ENCODE data around the gene SPATA33.

The SPATA33 gene

DNA sequence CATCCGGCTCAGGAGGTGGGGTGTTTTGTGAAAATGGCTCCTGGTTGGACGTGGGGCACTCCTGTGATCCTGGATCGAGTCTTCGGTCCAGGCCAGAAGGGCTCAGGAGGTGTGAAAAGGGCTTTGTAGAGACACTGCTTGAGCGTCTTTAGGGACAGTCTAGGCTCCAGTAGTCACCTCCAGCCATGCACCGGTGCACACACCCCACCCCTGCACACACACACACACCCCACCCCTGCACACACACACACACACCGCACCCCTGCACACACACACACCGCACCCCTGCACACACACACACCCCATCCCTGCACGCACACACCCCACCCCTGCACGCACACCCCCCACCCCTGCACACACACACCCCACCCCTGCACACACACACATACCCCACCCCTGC is 19.2 kb upstream of the SPATA33 start:
- Histone ChIP-seq H3K79me2 (ENCODE audit: insufficient read depth, low read length) (no peaks in the 10 kb centered on the region), H3K27ac (ENCODE audit: low read length) (no peak overlapping the region), H3K4me3 (ENCODE audit: low read depth in 1 of 2, low read length in 2 of 2) (no peak overlapping the region), H3K27me3 (ENCODE audit: insufficient read depth, low read length, poor library complexity) (no peaks in the 10 kb centered on the region), H3K36me3 (ENCODE audit: insufficient read depth, low read length) (no peaks in the 10 kb centered on the region), H3K4me2 (ENCODE audit: insufficient read depth, low read length) (no peak overlapping the region), H3K9ac (ENCODE audit: low read depth, low read length) (no peak overlapping the region), H2AFZ (ENCODE audit: low read depth, low read length) (no peak overlapping the region), H3K9me3 (ENCODE audit: insufficient read depth, low read length, severe bottlenecking) (no peaks in the 10 kb centered on the region), H4K20me1 (ENCODE audit: insufficient read depth, low read length) (no peaks in the 10 kb centered on the region), H3K4me1 (ENCODE audit: insufficient read depth, low read length) (peaks cover 17% of the 10 kb centered on the region)
- no peak for ATAC-seq (ENCODE audit: insufficient read depth, low read depth)
- TF ChIP-seq, protein P1, sequence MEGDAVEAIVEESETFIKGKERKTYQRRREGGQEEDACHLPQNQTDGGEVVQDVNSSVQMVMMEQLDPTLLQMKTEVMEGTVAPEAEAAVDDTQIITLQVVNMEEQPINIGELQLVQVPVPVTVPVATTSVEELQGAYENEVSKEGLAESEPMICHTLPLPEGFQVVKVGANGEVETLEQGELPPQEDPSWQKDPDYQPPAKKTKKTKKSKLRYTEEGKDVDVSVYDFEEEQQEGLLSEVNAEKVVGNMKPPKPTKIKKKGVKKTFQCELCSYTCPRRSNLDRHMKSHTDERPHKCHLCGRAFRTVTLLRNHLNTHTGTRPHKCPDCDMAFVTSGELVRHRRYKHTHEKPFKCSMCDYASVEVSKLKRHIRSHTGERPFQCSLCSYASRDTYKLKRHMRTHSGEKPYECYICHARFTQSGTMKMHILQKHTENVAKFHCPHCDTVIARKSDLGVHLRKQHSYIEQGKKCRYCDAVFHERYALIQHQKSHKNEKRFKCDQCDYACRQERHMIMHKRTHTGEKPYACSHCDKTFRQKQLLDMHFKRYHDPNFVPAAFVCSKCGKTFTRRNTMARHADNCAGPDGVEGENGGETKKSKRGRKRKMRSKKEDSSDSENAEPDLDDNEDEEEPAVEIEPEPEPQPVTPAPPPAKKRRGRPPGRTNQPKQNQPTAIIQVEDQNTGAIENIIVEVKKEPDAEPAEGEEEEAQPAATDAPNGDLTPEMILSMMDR (IDR thresholded peaks at IDR 0.05; ENCODE audit: borderline replicate concordance, extremely low read depth, low read length, poor library complexity, severe bottlenecking), result no peak
- TF ChIP-seq EZH2 (IDR thresholded peaks at IDR 0.05; ENCODE audit: borderline replicate concordance, low read depth, low read length, severe bottlenecking), result no peak
- no peak for DNase-seq

GRCh38 chr16:89639385-89639784 is 18.3 kb upstream of the SPATA33 start:
- Histone ChIP-seq H3K27ac (ENCODE audit: low read length) (no peak overlapping the region), H3K9ac (ENCODE audit: low read depth, low read length) (no peak overlapping the region), H3K79me2 (ENCODE audit: insufficient read depth, low read length) (no peaks in the 10 kb centered on the region), H3K36me3 (ENCODE audit: insufficient read depth, low read length) (peaks cover under 1% of the 10 kb centered on the region; the same call in 1 of the 2 replicates), H3K9me3 (ENCODE audit: insufficient read depth, low read length, severe bottlenecking) (no peaks in the 10 kb centered on the region), H3K4me2 (ENCODE audit: insufficient read depth, low read length) (no peak overlapping the region), H4K20me1 (ENCODE audit: insufficient read depth, low read length) (peaks cover 5% of the 10 kb centered on the region; the same call in 1 of the 2 replicates), H2AFZ (ENCODE audit: low read depth, low read length) (no peak overlapping the region), H3K4me3 (ENCODE audit: low read depth in 1 of 2, low read length in 2 of 2) (no peak overlapping the region), H3K4me1 (ENCODE audit: insufficient read depth, low read length) (peaks cover 17% of the 10 kb centered on the region), H3K27me3 (ENCODE audit: insufficient read depth, low read length, poor library complexity) (no peaks in the 10 kb centered on the region)
- no peak for TF ChIP-seq EZH2 (IDR thresholded peaks at IDR 0.05; ENCODE audit: borderline replicate concordance, low read depth, low read length, severe bottlenecking)
- TF ChIP-seq, protein P1 (IDR thresholded peaks at IDR 0.05; ENCODE audit: borderline replicate concordance, extremely low read depth, low read length, poor library complexity, severe bottlenecking), result no peak
- DNase-seq, result no peak
- no peak for ATAC-seq (ENCODE audit: insufficient read depth, low read depth)

- Histone ChIP-seq H3K9me3 (ENCODE audit: insufficient read depth, low read length, severe bottlenecking) (no peaks in the 10 kb centered on the region), H3K27me3 (ENCODE audit: insufficient read depth, low read length, poor library complexity) (no peaks in the 10 kb centered on the region), H3K4me1 (ENCODE audit: insufficient read depth, low read length) (peaks cover 17% of the 10 kb centered on the region), H3K36me3 (ENCODE audit: insufficient read depth, low read length) (peaks cover 23% of the 10 kb centered on the region), H3K79me2 (ENCODE audit: insufficient read depth, low read length) (no peaks in the 10 kb centered on the region), H3K9ac (ENCODE audit: low read depth, low read length) (0 out of 2 replicates have a peak overlapping the region, but pooled peaks have one; percentile 21), H3K4me3 (ENCODE audit: low read depth in 1 of 2, low read length in 2 of 2) (no peak overlapping the region), H2AFZ (ENCODE audit: low read depth, low read length) (no peak overlapping the region), H3K27ac (ENCODE audit: low read length) (no peak overlapping the region), H4K20me1 (ENCODE audit: insufficient read depth, low read length) (peaks cover 11% of the 10 kb centered on the region; the same call in 1 of the 2 replicates), H3K4me2 (ENCODE audit: insufficient read depth, low read length) (peak overlapping the region; percentile 46; the same call in 1 of the 2 replicates)
- no peak for TF ChIP-seq EZH2 (IDR thresholded peaks at IDR 0.05; ENCODE audit: borderline replicate concordance, low read depth, low read length, severe bottlenecking)
- TF ChIP-seq, protein P1 (IDR thresholded peaks at IDR 0.05; ENCODE audit: borderline replicate concordance, extremely low read depth, low read length, poor library complexity, severe bottlenecking), result no peak
- ATAC-seq (ENCODE audit: insufficient read depth, low read depth) (no peak), DNase-seq (no peak)
Observed at GRCh38 chr16:89641458-89642119, 16.0 kb upstream of the SPATA33 start.

All from DND-41 (cell line).